Medulla oblongata (tissue), 1 donor: ENCODE data around the gene BTBD3.

Experiments
- DNase-seq: peaks from one replicate; pipeline ENCODE4 v3.0.0-alpha.2; 2015; ENCODE audit errors: extremely low spot score

BTBD3 gene

GRCh38 chr20:11918391-11918845, 725 bp downstream of the BTBD3 start:
- DNase-seq = peak; percentile 49

- DNase-seq = peak; percentile 71
These were observed 1.3 kb downstream of the BTBD3 start for GRCh38 chr20:11918981-11919380.

GRCh38 chr20:11919581-11919980, 1.9 kb downstream of the BTBD3 start:
- peak; percentile 45 for DNase-seq

- peak; percentile 33 for DNase-seq
These were observed 2.4 kb downstream of the BTBD3 start for GRCh38 chr20:11920083-11920482.

- DNase-seq = no peak
These were observed 3.6 kb downstream of the BTBD3 start for GRCh38 chr20:11921321-11921720.

GRCh38 chr20:11922561-11922960, 4.9 kb downstream of the BTBD3 start:
- peak; percentile 57 for DNase-seq

GRCh38 chr20:11924923-11925322, 7.2 kb downstream of the BTBD3 start:
- peak; percentile 54 for DNase-seq

GRCh38 chr20:11926292-11926998, 8.8 kb downstream of the BTBD3 start:
- peak; percentile 40 for DNase-seq

- no peak for DNase-seq
These were observed 12.3 kb downstream of the BTBD3 start for GRCh38 chr20:11929947-11930346.

GRCh38 chr20:11935212-11936154, 17.8 kb downstream of the BTBD3 start:
- peak; percentile 23 for DNase-seq

GRCh38 chr20:11936157-11936556, 18.5 kb downstream of the BTBD3 start:
- DNase-seq = no peak

- no peak for DNase-seq
These were observed 19.5 kb downstream of the BTBD3 start for GRCh38 chr20:11937230-11937629.

- DNase-seq = no peak
These were observed 24.0 kb downstream of the BTBD3 start for GRCh38 chr20:11941593-11942246.

- DNase-seq = no peak
These were observed 26.1 kb downstream of the BTBD3 start for GRCh38 chr20:11943778-11944177.

- DNase-seq = no peak
These were observed 31.1 kb downstream of the BTBD3 start for GRCh38 chr20:11948806-11949205.

- DNase-seq = no peak
These were observed 32.0 kb downstream of the BTBD3 start for GRCh38 chr20:11949711-11950110.

- no peak for DNase-seq
These were observed 34.0 kb downstream of the BTBD3 start for GRCh38 chr20:11951696-11952095.

- no peak for DNase-seq
These were observed 34.9 kb downstream of the BTBD3 start for GRCh38 chr20:11952639-11953038.

GRCh38 chr20:11957911-11958310, 40.2 kb downstream of the BTBD3 start:
- no peak for DNase-seq

- DNase-seq = no peak
These were observed 41.2 kb downstream of the BTBD3 start for GRCh38 chr20:11958855-11959254.

- no peak for DNase-seq
These were observed 47.9 kb downstream of the BTBD3 start for GRCh38 chr20:11965602-11966001.

- no peak for DNase-seq
These were observed 48.5 kb downstream of the BTBD3 start for GRCh38 chr20:11966186-11966585.
